C4-2B (cell line): ENCODE results near the gene FKBP5.

Experiments
- ZFX ChIP-seq: fragments of 450-650 bp; IDR thresholded peaks from 2 replicates; pipeline ENCODE4 v1.6.1; 2017
- TF ChIP-seq, protein P1 (sequence below): fragments of 450-650 bp; conservative IDR thresholded peaks from 2 replicates; pipeline ENCODE4 v1.5.1; 2017; ENCODE audit warnings: mild to moderate bottlenecking

GRCh38 chr6:35725721-35726438 is 37.2 kb upstream of the FKBP5 start:
- TF ChIP-seq, protein P1, sequence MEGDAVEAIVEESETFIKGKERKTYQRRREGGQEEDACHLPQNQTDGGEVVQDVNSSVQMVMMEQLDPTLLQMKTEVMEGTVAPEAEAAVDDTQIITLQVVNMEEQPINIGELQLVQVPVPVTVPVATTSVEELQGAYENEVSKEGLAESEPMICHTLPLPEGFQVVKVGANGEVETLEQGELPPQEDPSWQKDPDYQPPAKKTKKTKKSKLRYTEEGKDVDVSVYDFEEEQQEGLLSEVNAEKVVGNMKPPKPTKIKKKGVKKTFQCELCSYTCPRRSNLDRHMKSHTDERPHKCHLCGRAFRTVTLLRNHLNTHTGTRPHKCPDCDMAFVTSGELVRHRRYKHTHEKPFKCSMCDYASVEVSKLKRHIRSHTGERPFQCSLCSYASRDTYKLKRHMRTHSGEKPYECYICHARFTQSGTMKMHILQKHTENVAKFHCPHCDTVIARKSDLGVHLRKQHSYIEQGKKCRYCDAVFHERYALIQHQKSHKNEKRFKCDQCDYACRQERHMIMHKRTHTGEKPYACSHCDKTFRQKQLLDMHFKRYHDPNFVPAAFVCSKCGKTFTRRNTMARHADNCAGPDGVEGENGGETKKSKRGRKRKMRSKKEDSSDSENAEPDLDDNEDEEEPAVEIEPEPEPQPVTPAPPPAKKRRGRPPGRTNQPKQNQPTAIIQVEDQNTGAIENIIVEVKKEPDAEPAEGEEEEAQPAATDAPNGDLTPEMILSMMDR, result no peak
- no peak for TF ChIP-seq ZFX
